Measurements from ENCODE around the gene TP53RK. TPM values are rescaled to one million over a fixed set of nuclear protein-coding genes. Genes with fewer than 3 reads are reported as not detected.

TP53RK gene
- total and polyA plus RNA-seq, 3 donors from 2014 or later: 20.9 to 25.8 (median 23.4) TPM

GRCh38 chr20:46702447-46703203 is 13.4 kb upstream of the TP53RK start:
- intact Hi-C loops (cut with DNase I; ENCODE audit: low total_unique reads): no loop called here
- 97% methylated on average over 8 of the region's 8 CpGs for WGBS, 2 donors

GRCh38 chr20:46701986-46702385 is 12.7 kb upstream of the TP53RK start:
- no peak for TF ChIP-seq CTCF (IDR thresholded peaks at IDR 0.05)
- no peak for TF ChIP-seq POLR2A (IDR thresholded peaks at IDR 0.05)

More at GRCh38 chr20:46702447-46703203, 13.4 kb upstream of the TP53RK start:
- DNase-seq: no peak
- Histone ChIP-seq H3K27me3 (no peaks in the 10 kb centered on the region), H3K4me1 (no peaks in the 10 kb centered on the region), H3K36me3 (ENCODE audit: low read depth, missing control alignments) (no peaks in the 10 kb centered on the region), H3K27ac (no peak overlapping the region), H3K9me3 (no peaks in the 10 kb centered on the region), H3K4me3 (no peak overlapping the region)
- TF ChIP-seq CTCF (IDR thresholded peaks at IDR 0.05) (no peak), POLR2A (IDR thresholded peaks at IDR 0.05) (no peak)

GRCh38 chr20:46701556-46701955 is 12.3 kb upstream of the TP53RK start:
- no peaks in the 10 kb centered on the region for H3K27me3 ChIP-seq
- H3K9me3 ChIP-seq: no peaks in the 10 kb centered on the region
- intact Hi-C loops (cut with DNase I; ENCODE audit: low total_unique reads): no loop called here
- no peak overlapping the region for H3K27ac ChIP-seq
- DNase-seq: no peak
- H3K36me3 ChIP-seq (ENCODE audit: low read depth, missing control alignments): no peaks in the 10 kb centered on the region
- 75 to 85% methylated on average over 4 of the region's 4 CpGs for WGBS, 2 donors
- TF ChIP-seq POLR2A (IDR thresholded peaks at IDR 0.05) (no peak), CTCF (IDR thresholded peaks at IDR 0.05) (no peak)
- H3K4me3 ChIP-seq: no peak overlapping the region
- no peaks in the 10 kb centered on the region for H3K4me1 ChIP-seq

More at GRCh38 chr20:46701986-46702385, 12.7 kb upstream of the TP53RK start:
- Histone ChIP-seq H3K27ac (no peak overlapping the region), H3K4me1 (no peaks in the 10 kb centered on the region), H3K27me3 (no peaks in the 10 kb centered on the region), H3K36me3 (ENCODE audit: low read depth, missing control alignments) (no peaks in the 10 kb centered on the region), H3K9me3 (no peaks in the 10 kb centered on the region), H3K4me3 (no peak overlapping the region)
- DNase-seq: no peak
- intact Hi-C loops (cut with DNase I; ENCODE audit: low total_unique reads): no loop called here
- WGBS, 2 donors: 78 to 92% methylated on average over 2 to 5 of the region's 5 CpGs

GRCh38 chr20:46701057-46701456 is 11.8 kb upstream of the TP53RK start:
- H3K4me3 ChIP-seq: no peak overlapping the region
- intact Hi-C loops (cut with DNase I; ENCODE audit: low total_unique reads): no loop called here
- H3K36me3 ChIP-seq (ENCODE audit: low read depth, missing control alignments): no peaks in the 10 kb centered on the region
- no peak for TF ChIP-seq CTCF (IDR thresholded peaks at IDR 0.05)
- TF ChIP-seq POLR2A (IDR thresholded peaks at IDR 0.05): no peak
- H3K9me3 ChIP-seq: no peaks in the 10 kb centered on the region
- DNase-seq: no peak
- WGBS, 2 donors: 85 to 87% methylated on average over 2 of the region's 2 CpGs
- no peaks in the 10 kb centered on the region for H3K27me3 ChIP-seq
- no peaks in the 10 kb centered on the region for H3K4me1 ChIP-seq
- no peak overlapping the region for H3K27ac ChIP-seq

GRCh38 chr20:46700481-46700880 is 11.2 kb upstream of the TP53RK start:
- Histone ChIP-seq H3K27me3 (no peaks in the 10 kb centered on the region), H3K4me1 (no peaks in the 10 kb centered on the region), H3K9me3 (no peaks in the 10 kb centered on the region), H3K4me3 (no peak overlapping the region), H3K27ac (no peak overlapping the region), H3K36me3 (ENCODE audit: low read depth, missing control alignments) (no peaks in the 10 kb centered on the region)
- TF ChIP-seq CTCF (IDR thresholded peaks at IDR 0.05) (no peak), POLR2A (IDR thresholded peaks at IDR 0.05) (no peak)
- intact Hi-C loops (cut with DNase I; ENCODE audit: low total_unique reads): no loop called here
- WGBS, 2 donors: 88 to 90% methylated on average over 6 of the region's 6 CpGs
- no peak for DNase-seq

All from testis (tissue), 3 donors.